ENCODE measurements around the gene MAP4K1.
A peak's percentile ranks its signal among the peaks of the same experiment; 100 is the strongest.

MAP4K1 gene

DNA sequence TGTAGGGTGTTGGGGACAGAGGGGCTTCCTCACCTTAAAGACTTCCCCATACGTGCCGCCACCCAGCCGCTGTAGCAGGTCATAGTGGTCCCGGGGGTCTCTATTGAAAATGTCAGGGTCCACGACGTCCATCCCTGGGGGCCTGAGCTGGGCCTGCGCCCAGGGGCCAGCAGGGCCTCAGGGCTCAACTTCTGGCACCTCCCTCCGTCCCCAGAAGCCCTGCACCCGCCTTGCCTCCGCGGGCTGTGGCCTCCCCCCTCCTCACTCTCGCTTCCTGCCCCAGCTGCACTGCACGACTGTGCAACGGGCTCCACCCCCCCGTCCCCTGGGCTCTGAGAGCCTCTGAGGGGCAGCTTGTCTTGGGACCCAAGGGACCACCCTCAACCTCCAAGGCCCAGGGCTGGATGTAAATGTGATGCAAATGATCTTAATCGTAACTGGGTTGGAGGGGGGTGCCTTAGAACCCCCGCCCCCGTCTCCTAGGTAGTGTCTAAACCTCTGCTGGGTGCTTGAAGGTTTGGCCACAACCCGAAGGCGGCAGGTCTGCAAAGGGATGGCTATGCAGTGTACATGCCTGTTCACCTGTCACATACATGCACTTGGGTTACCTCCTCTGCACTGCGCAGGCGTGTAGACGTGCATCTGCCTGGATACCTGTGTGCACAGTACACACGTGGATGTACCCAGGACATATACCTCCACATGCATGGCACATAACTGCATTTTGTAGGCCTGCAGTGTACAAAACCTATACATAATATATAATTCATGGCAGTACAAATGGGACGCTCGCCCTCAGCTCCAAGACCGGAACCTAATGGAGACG, at the start of gene MAP4K1:
MAP4K1 (minus strand) TSS at position 190 of the 826 bp plus-strand sequence; CDS start at position 132, 58 bp downstream.
- DNase-seq = peak; percentile 86

DNA sequence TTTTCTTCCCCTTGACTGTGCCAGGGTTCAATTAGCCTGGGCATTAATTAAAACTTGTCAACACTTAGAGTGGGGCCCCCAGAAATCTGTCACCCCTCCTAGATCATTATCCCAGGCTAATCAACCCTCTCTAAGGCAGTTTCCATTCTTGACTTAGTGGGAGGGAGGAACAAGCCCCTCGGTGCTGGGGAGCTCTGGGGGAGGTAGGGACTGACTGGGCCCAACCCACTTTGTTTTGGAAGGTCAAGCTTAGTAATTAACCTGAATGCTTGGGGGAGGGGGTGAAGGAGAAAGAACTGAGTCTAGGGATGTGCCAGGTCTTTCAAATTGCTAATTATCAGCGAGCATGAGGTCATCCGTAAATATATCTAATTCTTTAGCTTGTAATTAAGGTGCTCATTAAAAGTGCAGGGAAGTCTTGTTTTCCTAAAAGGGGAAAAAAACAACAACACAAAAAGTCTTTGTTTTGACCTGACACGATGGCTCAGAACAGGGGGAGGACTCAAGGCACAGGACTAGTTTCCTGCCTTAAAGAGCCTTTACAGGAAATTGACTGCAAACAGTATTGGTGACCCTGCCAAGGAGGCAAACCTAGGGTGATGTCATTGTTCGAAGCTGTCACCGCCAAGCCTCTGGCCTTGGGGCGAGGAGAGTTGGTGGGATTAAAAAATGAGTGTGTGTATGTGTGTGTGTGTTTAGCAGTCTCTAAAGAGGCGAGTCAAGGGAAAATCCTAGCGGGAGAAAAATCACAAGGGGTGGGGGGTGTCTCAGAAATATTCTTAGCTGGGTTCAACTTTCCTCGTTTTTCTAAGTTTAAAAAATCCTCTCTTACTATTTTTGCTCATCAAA, 49.1 kb upstream of the MAP4K1 start:
- DNase-seq = peak; percentile 68

DNA sequence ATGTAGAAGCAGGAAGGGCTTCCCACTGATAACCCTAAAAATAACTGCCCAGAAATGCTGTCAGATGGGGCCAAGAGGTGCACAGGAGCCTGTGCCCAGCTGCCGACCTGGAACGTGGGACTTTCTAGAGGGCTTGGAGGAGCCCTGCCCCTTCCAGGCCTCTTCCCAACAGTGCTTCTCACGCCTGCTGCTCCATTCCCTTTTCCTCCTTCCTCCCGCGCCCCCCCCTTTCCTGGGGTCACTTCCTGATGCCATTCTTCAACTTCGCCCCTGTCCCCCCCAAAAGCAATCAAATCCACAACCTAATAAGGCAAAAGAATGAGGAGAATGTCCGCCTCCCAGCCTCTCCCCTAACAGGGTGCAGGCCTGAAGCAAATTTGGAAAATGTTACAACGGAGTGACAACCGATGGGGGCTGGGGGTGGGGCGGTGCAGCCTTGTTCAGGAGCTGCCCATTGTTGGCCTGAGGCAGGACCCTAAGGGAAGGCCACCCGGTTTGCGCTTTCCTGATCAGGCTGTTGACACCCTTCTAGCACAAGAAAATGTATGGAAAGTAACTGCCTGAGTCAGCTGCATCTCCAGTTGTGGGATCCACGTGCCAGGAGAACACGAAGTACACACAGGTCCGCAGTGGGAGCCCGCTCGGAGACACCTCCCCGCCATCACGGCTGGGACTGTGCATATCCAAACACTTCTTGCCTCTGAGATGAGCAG, 48.4 kb upstream of the MAP4K1 start:
- DNase-seq = peak; percentile 31

DNA sequence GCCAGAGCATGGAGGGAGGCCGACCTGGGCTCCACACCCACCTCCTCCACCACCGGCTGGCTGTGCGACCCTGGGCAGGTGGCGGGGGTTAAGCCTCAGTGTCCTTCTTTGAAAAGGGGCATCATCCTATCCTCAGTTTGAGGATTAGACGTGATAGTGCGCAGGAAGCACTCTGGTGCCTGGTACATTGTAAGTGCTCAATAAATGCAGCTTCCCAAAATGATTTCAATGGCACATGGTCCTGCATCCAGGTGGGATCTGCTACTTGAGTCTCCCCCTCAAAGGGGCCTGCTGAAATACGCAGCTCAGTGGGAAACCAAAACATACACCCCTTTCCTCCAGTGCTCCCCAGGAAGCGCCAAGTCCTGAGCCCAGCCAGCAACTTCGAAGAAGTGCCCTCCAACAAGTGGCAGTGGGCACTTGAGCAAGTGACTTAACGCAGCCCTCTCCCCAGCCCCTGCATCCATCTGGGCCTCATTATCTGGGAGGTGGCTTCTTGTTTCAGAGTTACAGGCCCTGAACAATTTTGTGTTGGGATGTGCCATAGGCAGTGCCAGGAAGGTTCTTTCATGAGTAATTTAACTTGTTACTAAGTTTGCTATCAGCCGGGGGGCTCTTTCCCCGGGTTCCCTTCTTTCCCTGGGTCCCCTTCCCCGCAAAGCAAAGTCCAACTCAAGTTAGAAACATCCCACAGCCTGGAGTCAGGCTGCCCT, 47.6 kb upstream of the MAP4K1 start:
- no peak for DNase-seq

DNA sequence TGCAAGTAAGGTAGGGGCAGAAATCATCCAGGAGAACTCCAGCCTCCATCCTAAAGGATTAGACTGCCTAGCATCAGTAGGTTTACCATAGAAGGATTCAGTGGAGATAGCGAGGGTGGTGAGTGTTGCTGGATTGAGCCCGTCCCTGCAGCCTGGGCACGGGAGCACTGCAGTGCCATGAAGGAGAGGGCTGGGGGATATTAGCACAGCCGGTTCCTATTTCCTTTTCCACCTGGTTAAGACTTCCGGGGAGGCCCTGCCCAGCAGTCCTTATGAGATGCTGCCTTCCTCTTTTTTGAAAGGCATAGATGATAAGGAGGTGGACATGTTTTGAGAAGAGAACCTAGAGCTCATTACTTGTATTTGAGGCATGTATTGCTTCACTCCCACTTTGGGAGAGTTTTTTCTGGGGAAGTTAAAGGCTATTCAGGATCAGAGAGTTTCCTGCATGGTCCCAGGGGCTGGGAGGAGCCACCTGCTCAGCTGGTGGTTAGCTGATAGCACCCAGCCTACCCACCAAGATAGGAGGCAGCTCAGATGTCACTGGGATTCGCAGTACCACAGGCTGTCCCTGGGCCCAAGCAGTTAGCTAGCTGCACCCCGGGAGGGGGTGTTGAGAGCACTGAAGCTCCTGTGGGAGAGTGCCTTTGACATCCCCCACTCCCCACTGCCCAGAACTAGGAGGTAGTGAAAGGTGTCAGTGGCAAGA, 46.9 kb upstream of the MAP4K1 start:
- DNase-seq = peak; percentile 84

DNA sequence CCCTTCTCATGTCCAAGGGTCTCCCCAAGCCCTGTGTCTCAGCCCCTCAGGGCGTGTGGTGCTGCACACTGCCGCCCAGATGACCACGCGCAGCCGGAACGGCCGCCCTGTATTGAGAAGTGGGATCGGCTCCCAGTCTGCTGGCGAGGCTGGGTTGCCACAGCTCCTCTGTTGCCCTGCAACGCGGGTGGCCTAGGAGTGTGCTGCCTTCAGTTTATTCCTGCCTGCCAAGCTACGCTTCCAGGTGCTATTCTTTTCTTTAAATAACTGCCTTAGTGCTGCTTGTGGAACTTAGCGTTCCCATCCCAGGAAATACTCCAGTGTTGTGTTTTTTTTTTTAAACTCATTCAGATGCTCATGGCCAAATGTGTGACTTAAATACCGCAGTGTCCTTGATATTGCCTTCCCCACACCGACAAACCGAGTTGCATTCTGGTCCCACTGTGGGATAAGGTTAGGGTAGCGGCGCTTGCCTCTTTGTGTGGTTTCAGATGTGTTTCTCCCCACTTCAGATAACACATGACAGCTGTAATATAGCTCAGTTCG, 46.3 kb upstream of the MAP4K1 start:
- DNase-seq = peak; percentile 86

DNA sequence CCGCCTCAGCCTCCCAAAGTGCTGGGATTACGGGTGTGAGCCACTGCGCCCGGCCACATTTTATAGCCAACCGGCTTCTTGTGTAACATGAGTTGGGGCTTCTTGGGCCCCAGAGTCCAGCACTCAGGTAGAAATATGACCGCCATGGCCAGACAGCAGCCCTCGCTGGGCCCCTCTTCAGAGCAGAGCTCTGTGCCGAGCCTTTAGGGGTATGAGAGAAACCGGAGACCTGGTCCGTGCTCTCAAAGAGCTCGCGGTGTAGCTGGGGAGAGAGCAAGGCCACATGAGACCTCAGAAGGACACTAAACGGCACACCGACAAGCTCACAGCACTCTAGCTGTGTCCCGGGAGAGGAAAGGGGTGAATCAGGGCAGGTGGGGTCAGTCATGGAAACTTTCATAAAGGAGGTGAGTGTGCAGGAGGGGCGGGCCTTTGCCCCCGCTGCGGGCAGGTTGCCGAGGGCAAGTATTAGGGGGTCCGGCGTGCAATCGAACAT, 45.5 kb upstream of the MAP4K1 start:
- DNase-seq = no peak

DNA sequence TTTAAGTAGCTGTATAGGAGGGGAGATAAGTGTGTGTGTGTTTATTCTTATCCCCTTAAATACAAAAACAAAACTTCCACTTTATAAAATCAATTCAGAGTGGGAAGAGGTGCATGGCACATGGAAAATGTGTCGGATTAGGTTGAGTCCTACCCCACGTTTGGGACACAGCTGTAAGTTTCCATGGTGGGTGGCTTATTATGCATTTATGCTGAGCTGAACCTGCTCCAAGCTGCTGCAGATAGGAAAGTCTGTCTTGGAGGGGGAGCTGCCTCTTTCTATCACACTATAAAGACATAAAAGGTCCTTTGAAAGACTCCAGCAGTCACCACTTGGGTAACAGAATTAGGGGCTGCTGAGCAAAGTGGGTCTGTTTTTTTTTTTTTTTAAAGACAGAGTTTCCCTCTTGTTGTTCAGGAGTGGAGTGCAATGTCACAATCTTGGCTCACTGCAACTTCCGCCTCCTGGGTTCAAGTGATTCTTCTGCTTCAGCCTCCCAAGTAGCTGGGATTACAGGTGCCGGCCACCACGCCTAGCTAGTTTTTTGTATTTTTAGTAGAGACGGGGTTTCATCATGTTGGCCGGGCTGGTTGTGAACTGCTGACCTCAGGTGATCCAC, 44.9 kb upstream of the MAP4K1 start:
- no peak for DNase-seq

DNA sequence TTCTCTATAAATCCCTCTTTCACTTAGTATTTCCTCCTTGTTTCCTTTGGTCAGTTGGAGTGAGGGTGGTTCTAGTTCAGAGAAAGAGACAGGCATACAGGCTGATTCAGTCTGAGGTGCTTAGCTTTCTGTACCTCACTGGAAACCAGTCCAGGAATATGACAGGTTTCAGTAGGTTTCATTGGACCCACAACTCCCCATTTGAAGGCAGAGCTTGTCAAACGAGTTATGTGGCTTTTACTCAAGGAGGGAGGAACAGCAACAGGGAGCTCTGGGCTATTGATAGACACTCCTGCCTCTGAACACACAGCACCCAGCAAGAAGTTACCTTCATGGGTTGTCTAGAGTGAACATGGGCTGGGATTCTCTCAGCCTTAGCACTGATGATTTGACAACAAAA, 44.2 kb upstream of the MAP4K1 start:
- no peak for DNase-seq

DNA sequence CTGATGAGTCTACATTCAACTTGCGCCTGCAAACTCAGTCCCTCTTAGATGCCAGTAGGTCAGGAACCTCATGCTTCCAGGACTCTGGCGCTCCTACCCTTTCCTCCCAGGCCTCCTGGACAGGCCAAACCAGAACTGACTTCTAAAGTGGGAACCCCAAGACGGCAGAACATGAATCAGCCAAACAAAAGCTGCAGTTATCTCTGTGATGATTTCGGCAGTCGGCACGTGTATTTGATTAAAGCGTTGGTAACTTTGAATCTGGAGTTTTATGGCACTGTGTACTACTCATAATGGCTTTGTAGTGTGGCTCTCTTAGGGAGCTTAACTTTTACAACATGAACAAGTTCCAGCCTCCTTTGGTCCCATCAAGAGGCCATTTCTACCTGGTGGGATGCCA, 43.4 kb upstream of the MAP4K1 start:
- no peak for DNase-seq

DNA sequence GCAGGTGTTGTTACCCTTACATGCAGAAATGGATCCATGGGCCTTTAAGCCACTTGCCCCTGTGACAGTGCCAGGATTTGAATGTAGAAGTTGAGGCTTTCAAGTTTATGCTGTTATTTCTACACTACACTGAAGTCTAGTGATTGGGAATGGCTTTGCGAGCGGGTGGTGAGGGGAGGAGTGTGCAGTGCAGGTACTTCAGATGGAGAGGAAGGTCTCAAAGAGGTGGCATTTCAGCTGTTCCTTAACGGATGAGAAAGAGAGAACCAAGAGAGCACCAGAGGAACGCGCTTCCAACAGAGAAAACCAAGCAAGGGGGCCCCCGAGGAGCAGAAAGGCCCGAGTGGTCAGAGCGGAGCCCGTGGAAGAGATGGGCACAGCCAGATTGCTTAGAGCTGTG, 43.0 kb upstream of the MAP4K1 start:
- DNase-seq = no peak

DNA sequence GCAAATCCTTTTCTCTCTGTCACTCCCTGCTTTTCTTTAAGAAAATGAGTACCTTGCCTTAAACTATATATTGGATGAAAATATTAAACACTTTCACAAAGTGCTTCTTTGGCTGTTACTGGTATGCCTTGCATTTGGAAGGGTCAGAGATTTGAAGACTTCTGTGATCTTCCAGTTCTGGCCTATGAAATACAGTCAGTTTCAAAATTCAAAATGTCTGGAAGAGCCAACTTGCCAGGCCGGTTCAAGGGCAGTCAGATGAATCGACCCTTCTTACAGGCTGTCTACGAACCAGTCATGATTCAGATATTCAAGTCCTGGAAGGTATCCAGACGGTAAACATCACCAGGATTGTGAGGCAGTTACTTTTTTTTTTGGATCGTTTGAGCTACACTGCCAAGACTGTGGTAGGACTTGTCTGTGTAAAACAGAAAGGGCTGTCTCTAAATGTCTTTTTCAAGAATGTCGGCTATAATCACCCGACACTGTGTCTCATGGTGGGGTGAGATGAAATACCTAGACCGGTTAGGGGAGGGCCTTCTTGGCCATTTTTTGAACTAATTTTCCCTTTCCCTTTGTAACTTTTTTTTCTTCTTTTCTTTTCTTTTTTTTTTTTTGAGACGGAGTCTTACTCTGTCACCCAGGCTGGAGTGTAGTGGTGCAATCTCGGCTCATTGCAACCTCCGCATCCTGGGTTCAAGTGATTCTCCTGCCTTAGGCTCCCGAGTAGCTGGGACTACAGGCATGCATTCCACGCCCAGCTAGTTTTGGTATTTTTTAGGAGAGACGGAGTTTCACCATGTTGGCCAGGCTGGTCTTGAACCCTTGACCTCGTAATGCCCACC, 40.9 kb upstream of the MAP4K1 start:
- DNase-seq = no peak

DNA sequence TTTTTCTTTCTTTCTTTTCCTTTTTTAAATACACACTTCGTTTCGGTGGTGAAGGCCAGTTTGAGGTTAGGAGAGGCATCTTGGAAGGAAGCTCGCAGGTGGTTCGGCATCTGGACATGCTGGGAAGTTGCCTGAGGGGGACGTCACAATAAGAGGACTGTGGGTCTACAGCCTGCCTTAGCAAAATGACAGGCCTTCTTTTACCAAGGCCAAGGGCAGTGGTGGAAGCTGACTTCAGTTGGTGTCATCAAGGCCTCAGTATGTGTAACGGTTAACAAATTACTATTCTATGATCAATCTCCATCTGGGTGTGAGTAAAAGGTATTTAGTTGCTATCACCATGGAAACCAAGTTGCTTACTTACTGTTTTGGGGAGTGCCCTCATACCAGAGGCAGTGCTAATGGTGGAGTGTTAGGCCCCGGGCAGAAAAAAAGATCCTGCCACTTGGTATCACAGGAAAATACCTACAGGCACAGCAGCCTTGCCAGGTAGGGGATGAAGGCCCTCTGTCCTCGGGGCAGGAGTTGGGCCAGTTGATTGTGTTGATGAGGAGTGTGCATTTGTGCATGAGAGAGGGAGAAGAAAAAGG, 40.0 kb upstream of the MAP4K1 start:
- no peak for DNase-seq

DNA sequence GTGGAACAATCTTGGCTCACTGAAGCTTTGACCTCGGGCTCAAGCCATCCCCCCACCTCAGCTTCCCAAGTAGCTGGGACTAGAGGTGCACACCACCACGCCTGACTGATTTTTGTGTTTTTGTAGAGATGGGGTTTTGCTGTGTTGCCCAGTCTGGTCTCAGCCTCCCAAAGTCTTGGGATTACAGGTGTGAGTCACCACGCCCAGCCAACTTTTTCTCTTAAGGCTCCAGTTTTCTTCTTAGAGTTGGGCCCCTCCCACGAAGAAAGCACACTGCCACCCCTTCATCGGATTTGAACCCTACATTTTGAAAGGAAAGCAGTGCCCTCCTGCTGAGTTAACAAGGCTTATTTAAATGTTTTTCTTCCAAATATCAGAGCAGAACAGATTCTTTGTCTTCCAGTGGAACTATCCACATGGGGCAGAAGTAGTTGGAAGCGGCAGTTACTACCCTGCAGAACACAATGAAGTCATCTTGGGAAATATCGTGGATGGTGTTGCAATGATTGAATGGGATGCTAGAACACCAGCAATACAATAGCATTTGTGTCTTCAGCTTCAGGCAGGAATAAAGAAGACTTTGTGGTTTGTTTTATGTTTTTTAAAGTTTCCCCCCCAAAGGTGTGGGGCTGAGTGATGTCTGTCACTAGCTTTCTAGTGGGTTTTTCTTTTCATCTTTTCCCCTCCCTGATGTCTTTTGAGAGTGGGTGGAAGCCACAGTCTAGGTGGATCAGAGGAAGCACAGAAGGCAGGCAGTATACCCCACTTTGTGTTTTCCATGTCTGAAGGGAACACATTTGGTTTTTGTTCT, 38.6 kb upstream of the MAP4K1 start:
- DNase-seq = peak; percentile 35

DNA sequence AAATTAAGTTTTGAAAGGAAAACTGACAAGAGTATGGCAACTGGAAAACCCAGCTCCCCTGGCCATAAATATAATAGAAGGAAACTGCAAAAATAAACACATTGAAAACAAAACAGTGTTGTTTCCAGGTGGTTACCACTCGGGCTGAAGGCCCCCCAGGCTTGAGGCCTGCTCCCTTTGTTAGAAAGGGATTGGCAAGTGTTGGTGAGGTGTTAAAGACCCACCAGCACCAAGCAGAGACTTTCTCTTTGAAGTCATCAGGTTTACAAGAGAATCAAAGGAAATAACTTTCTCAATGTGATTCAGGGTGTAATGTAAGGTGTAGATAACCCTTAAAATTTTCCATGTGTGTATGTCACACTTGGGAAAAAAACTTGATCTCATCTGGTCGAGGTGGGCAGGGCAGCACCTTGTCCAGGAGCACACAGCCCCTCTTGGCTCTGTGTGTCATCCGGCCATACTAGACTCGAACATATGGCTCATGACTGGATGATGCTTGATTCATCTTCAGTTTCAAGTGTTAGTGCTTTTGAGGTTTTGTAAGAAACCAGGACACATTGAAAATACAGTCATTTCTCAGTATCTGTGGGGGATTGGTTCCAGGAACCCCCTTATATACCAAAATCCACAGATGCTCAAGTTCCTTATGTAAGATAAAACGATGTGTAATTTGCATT, 37.5 kb upstream of the MAP4K1 start:
- DNase-seq = no peak

DNA sequence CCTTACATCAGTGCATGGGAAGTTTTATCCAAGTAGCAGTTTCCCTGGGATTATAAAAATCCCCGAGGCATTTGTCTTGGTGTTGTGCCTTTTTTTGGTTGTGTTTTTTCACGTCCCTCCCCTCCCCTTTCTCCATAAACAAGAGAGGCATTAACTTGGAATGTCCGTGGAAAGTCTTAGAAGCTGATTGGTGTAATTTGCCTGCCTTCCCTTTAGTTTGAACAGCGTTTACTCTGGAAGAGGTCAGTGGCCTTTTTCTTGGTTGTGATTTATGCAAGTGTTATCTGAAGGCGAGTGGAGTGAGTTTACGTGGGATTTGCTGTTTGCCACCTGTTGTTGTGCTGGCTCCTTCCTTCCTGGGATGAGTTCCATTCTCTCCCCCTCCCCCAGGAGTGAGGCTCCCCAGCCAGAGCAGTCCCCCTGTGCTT, 36.9 kb upstream of the MAP4K1 start:
- no peak for DNase-seq

DNA sequence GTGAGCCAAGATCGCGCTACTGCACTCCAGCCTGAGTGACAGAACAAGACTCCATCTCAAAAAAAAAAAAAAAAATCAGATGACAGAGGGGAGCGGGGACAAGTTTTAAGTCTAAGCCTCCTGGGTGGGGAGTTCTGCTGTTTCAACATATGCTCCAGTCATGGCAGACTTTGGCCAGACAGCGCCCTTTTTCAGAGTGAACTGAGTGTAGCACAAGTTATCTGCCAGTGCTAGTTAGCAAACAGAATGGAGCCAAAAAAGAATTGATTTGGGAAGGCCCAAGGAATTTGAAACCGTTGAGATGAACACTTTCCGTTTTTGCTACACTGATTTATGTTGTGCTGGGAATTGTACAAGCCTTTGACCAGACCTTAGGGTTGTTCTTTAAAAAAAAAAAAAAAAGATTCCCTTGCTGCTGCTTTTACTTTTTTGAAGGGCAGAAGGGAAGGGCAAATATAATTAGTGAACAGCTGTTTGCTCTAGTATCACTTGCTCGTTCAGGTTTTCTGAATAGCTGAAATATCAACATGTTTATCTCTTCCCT, 35.3 kb upstream of the MAP4K1 start:
- no peak for DNase-seq
